GM20000 (cell line): ENCODE data around the gene MICALL2.

Experiments
- DNase-seq: peaks from one replicate; pipeline ENCODE4 v3.0.0; 2012; ENCODE audit warnings: low spot score
- TF ChIP-seq, protein P1 (sequence below): IDR thresholded peaks from 2 replicates; pipeline ENCODE4 v1.5.1; 2012; ENCODE audit warnings: mild to moderate bottlenecking, control low read depth; ENCODE audit errors: extremely low read depth, missing control alignments

MICALL2 gene

DNA sequence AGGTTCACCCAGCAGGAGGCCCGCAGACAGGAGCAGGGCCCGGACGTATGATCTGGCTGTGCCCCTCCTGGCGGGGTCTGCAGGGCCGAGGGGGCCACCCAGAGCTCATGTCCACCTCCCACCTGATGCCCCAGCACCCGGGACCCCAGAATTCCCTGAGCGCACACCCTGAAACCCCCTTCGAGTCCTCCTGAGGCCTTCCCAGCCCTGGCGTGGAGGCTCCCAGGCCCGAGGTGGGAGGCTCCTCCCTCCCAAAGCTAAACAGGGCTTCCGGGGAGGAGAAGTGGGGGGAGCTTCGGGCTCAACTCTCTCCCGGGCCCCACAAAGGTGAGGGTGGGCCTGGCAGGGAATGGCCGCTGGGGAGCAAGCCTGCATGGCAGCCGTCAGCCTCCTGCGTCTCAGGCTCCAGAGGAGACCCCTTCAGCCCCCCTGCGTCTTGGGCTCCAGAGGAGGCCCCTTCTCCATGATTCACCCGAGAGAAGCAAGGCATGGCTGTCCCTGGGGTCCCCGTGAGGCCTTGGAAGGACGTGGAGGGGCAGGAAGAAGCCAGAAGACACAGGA, 30.2 kb downstream of the MICALL2 start:
- DNase-seq, result no peak
- TF ChIP-seq, protein P1, sequence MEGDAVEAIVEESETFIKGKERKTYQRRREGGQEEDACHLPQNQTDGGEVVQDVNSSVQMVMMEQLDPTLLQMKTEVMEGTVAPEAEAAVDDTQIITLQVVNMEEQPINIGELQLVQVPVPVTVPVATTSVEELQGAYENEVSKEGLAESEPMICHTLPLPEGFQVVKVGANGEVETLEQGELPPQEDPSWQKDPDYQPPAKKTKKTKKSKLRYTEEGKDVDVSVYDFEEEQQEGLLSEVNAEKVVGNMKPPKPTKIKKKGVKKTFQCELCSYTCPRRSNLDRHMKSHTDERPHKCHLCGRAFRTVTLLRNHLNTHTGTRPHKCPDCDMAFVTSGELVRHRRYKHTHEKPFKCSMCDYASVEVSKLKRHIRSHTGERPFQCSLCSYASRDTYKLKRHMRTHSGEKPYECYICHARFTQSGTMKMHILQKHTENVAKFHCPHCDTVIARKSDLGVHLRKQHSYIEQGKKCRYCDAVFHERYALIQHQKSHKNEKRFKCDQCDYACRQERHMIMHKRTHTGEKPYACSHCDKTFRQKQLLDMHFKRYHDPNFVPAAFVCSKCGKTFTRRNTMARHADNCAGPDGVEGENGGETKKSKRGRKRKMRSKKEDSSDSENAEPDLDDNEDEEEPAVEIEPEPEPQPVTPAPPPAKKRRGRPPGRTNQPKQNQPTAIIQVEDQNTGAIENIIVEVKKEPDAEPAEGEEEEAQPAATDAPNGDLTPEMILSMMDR, result no peak

DNA sequence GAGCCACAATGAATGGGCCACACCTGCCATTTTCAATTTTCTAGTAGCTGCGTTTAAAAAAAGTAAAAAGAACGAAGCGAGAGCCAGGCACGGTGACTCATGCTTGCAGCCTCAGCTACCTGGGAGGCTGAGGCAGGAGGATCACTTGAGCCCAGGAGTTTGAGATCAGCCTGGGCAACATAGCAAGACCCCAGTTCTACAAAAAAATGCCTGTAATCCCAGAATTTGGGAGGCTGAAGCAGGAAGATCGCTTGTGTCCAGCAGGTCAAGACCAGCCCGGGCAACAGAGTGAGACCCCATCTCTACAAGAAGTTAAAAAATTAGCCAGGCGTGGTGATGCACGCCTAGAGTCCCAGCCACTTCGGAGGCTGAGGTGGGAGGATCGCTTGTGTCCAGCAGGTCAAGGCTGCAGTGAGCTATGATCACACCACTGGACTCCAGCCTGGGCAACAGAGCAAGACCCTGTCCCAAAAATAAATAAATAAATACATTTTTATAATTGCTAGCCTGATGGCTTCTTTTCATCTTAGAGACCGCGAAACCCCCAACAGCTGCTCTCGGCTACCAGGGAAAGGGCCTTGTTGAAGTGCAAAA, 32.1 kb downstream of the MICALL2 start:
- TF ChIP-seq, protein P1, result no peak
- DNase-seq, result no peak

GRCh38 chr7:1426474-1426873, 32.8 kb downstream of the MICALL2 start:
- TF ChIP-seq, protein P1, result no peak
- no peak for DNase-seq

DNA sequence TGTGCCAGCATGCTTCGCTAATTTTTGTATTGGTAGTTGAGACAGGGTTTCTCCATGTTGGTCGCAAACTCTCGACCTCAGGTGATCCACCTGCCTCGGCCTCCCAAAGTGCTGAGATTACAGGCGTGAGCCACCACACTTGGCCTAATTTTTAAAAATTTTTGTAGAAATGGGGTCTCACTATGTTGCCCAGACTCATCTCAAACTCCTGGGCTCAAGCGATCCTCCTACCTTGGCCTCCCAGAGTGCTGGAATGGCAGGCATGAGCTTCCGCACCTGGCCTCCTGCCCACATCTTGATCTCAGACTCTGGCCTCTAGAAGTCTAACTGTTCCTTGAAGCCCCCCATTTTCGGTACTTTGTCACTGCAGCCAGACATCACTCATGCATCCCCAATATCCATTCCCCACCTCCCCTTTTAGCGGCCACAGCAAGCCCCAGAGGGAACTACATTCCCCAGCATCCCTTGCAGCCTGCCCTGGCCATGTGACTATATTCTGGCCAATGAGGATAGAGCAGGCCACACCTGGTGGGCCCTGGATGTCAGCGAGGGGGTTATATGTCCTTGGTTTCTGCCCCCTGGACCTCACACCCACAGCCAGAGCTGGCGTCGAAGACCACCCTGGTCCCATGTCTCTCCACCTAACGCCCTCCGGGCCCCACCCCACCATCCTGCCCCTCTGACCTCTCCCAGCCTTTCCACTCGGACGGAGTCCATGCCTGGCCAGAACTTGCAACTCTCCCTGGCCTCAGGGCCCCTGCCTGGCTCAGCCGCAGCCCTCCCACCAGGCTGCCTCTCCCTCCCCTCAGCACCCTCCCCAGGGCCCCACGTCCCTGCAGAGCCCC, 33.8 kb downstream of the MICALL2 start:
- TF ChIP-seq, protein P1, result no peak
- DNase-seq, result no peak

GRCh38 chr7:1424041-1424440, 35.2 kb downstream of the MICALL2 start:
- DNase-seq, result no peak
- TF ChIP-seq, protein P1, result no peak

GRCh38 chr7:1423264-1423811, 35.9 kb downstream of the MICALL2 start:
- TF ChIP-seq, protein P1, result no peak
- no peak for DNase-seq

DNA sequence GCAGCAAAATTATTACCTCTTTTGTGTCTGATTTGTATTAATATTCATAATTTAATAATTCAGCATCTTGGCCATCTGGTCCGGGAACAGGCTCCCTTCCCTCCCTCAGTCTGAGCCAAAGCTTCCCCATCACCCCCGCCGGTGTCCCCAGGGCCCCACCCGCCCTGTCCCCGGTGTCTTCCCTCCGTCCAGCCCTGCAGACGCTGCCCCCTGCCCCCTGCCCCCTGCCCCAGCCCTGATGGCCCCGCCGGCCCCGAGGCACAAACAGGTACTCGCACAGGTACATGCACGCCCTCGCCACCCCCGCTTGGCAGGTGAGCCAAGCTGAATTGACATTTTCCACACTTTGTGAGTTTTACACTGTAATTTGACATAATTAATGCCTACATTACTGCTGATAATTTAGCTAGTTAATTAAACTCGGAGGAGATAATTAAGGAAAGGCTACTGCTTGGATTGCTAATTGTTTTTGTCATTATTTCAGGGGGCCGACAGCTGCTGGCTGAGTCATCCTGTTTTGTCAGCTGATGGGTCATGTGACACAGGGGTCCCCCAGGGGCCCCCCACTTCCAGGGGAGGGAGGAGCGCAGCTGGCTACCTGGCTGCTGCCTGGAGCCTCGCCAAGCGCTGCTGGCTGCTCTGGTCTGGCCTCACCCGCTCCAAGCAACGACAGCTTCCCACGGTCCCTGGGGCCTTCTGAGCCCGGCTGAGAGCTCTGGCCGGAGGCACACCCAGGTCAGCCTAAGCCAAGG, 36.6 kb downstream of the MICALL2 start:
- no peak for DNase-seq
- TF ChIP-seq, protein P1, result no peak
